ENCODE data around the gene ZNF227.
A peak's percentile ranks its signal among the peaks of the same experiment; 100 is the strongest.
"Not testable (repeated sequence)": the region's sequence is repeated elsewhere in the genome, so short reads cannot be mapped to it uniquely, and the experiment has no call there.

Gene ZNF227

DNA sequence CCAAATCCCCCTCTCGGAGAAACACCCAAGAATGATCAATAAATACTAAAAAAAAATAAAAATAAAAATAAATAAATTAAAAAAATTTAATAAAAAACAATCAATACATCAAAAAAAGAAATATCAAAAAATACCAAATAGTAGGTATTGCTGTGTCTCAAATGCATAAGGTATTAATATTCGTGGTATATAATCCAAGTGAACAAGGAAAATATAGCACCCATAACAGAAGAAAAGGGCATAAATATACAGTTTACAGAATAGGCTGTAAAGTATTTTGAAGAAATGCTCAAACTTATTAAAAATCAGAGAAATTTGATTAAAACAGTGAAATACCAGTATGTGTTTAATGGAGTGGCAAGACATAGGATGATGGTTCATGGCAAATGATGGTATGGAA, 7.6 kb upstream of the ZNF227 start:
- Mint-ChIP-seq H3K27ac (no peak overlapping the region), H3K9me3 (peaks cover 45% of the 10 kb centered on the region), H3K4me3 (no peak overlapping the region), H3K27me3 (ENCODE audit: low read depth) (no peaks in the 10 kb centered on the region), H3K36me3 (ENCODE audit: low read depth) (peaks cover 6% of the 10 kb centered on the region), H3K4me1 (ENCODE audit: low read depth) (peaks cover 10% of the 10 kb centered on the region)
- DNase-seq (ENCODE audit: low spot score) = no peak

DNA sequence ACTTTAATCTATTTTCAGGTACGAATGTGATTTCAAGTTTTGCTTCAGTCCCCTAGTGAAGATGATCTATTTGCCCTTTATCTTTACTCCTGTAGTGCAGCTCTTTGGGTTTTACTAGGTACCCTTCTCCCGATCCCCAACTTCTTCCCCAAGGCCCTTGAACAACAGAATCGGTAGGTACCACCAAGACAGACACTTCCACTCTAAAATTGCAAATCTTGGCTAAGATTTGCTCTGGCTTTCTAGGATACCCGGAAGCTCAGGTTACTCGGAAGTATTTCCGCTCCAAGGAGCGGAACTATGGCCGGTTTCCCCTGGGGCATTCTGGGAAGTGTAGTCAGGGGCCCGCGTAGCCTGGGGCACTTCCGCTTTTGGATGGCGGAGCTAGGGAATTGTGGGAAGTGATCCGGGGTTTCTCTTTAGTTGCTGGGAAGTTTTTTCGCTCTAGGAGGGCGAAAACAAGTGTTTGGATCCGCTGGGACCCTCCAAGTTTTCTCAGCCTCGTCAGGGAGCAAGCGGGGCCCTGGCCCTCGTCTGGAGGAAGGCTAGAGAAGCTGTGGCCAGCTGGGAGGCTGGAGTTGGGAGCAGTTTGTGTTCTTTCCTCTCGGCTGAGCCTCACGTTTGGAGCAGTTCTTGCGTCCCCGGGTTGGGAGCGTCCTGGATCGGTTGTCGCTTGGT, 5.1 kb upstream of the ZNF227 start:
- DNase-seq (ENCODE audit: low spot score) = peak; percentile 79
- Mint-ChIP-seq H3K9me3 (peaks cover 53% of the 10 kb centered on the region), H3K4me3 (peak overlapping the region; percentile 89), H3K27ac (peak overlapping the region; percentile 86), H3K27me3 (ENCODE audit: low read depth) (no peaks in the 10 kb centered on the region), H3K4me1 (ENCODE audit: low read depth) (peaks cover 10% of the 10 kb centered on the region), H3K36me3 (ENCODE audit: low read depth) (peaks cover 6% of the 10 kb centered on the region)

DNA sequence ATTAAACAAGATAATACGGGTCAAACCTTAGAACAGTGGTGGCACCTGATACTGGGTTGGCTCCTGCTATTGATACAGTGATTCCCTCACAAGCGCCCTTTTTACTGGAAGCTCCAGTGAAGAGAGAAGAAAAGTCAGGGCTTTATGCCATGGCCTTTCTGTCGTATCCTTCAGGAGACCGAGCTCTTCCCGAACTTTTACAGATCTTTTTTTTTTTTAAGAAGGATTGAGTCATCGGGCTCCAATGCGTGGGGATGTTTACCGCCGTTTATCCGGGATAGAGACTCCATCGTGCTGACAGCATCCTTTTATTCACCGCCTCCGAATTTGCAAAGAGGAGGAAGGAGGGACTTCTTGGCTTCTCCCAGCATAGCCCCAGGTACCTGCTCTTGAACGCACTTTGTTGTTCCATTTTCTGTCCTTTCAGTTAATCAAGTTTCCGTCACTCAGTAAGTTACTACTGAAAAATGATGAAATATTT, 574 bp downstream of the ZNF227 start:
- Mint-ChIP-seq H3K4me1 (ENCODE audit: low read depth) (peaks cover 12% of the 10 kb centered on the region), H3K27me3 (ENCODE audit: low read depth) (no peaks in the 10 kb centered on the region), H3K36me3 (ENCODE audit: low read depth) (peaks cover 43% of the 10 kb centered on the region), H3K27ac (peak overlapping the region; percentile 91), H3K9me3 (peaks cover 43% of the 10 kb centered on the region), H3K4me3 (peak overlapping the region; percentile 90)
- no peak for DNase-seq (ENCODE audit: low spot score)

DNA sequence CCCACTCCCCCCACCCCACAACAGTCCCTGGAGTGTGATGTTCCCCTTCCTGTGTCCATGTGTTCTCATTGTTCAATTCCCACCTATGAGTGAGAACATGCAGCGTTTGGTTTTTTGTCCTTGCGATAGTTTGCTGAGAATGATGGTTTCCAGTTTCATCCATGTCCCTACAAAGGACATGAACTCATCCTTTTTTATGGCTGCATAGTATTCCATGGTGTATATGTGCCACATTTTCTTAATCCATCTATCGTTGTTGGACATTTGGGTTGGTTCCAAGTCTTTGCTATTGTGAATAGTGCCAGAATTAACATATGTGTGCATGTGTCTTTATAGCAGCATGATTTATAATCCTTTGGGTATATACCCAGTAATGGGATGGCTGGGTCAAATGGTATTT, 7.6 kb downstream of the ZNF227 start:
- H3K27ac Mint-ChIP-seq; DNase-seq (ENCODE audit: low spot score); H3K4me3 Mint-ChIP-seq; H3K27me3 Mint-ChIP-seq (ENCODE audit: low read depth); H3K4me1 Mint-ChIP-seq (ENCODE audit: low read depth): not testable (repeated sequence)
- peaks cover 70% of the 10 kb centered on the region for H3K36me3 Mint-ChIP-seq (ENCODE audit: low read depth)
- peaks cover 41% of the 10 kb centered on the region for H3K9me3 Mint-ChIP-seq

DNA sequence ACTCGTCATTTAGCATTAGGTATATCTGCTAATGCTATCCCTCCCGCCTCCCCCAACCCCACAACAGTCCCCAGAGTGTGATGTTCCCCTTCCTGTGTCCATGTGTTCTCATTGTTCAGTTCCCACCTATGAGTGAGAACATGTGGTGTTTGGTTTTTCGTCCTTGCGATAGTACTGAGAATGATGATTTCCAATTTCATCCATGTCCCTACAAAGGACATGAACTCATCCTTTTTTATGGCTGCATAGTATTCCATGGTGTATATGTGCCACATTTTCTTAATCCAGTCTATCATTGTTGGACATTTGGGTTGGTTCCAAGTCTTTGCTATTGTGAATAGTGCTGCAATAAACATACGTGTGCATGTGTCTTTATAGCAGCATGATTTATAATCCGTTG, 8.4 kb downstream of the ZNF227 start:
- peaks cover 69% of the 10 kb centered on the region for H3K36me3 Mint-ChIP-seq (ENCODE audit: low read depth)
- not testable (repeated sequence) for H3K4me3 Mint-ChIP-seq; H3K4me1 Mint-ChIP-seq (ENCODE audit: low read depth); H3K27ac Mint-ChIP-seq; DNase-seq (ENCODE audit: low spot score); H3K27me3 Mint-ChIP-seq (ENCODE audit: low read depth)
- peaks cover 41% of the 10 kb centered on the region for H3K9me3 Mint-ChIP-seq

DNA sequence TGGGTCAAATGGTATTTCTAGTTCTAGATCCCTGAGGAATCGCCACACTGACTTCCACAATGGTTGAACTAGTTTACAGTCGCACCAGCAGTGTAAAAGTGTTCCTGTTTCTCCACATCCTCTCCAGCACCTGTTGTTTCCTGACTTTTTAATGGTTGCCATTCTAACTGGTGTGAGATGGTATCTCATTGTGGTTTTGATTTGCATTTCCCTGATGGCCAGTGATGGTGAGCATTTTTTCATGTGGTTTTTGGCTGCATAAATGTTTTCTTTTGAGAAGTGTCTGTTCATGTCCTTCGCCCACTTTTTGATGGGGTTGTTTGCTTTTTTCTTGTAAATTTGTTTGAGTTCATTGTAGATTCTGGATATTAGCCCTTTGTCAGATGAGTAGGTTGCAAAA, 9.0 kb downstream of the ZNF227 start:
- DNase-seq (ENCODE audit: low spot score); H3K4me3 Mint-ChIP-seq; H3K4me1 Mint-ChIP-seq (ENCODE audit: low read depth); H3K27me3 Mint-ChIP-seq (ENCODE audit: low read depth); H3K27ac Mint-ChIP-seq: not testable (repeated sequence)
- peaks cover 40% of the 10 kb centered on the region for H3K9me3 Mint-ChIP-seq
- H3K36me3 Mint-ChIP-seq (ENCODE audit: low read depth) = peaks cover 69% of the 10 kb centered on the region

DNA sequence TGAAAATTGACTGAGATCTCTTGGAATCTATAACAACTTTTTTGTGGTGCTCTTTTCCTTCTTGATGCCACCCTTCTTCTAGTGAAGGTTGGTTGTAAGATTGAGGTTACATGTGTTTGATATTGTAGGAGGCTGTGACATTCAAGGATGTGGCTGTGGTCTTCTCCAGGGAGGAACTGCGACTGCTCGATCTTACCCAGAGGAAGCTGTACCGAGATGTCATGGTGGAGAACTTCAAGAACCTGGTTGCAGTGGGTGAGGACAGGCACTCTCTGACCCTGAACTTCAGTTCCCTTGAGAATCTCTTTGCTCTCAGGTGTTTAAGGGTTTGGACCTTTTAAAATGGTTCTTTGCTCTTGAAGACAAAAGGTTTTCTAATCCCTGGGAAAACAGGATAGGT, 16.0 kb downstream of the ZNF227 start:
- Mint-ChIP-seq H3K27me3 (ENCODE audit: low read depth) (no peaks in the 10 kb centered on the region), H3K9me3 (peaks cover 61% of the 10 kb centered on the region), H3K4me3 (no peak overlapping the region), H3K36me3 (ENCODE audit: low read depth) (peaks cover 89% of the 10 kb centered on the region), H3K27ac (no peak overlapping the region), H3K4me1 (ENCODE audit: low read depth) (no peaks in the 10 kb centered on the region)
- no peak for DNase-seq (ENCODE audit: low spot score)

DNA sequence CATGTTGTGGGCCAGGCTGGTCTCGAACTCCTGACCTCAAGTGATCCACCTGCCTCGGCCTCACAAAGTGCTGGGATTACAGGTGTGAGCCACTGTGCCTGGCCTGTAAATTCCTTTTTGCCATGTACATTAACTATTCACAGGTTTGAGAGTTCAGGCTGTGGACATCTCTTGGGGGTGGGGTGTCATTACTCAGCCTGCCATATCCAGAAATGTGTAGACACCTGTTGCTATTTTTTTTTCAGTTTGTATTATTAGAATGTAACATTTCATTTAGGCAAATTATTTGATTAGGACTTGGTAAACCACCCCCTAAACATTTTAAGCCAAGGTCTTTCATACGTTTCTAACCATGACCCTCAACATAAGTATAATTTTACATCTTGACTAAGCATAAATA, 20.5 kb downstream of the ZNF227 start:
- no peak for DNase-seq (ENCODE audit: low spot score)
- Mint-ChIP-seq H3K36me3 (ENCODE audit: low read depth) (peaks cover 92% of the 10 kb centered on the region), H3K9me3 (peaks cover 73% of the 10 kb centered on the region), H3K4me3 (no peak overlapping the region), H3K27ac (no peak overlapping the region), H3K27me3 (ENCODE audit: low read depth) (no peaks in the 10 kb centered on the region), H3K4me1 (ENCODE audit: low read depth) (no peaks in the 10 kb centered on the region)

DNA sequence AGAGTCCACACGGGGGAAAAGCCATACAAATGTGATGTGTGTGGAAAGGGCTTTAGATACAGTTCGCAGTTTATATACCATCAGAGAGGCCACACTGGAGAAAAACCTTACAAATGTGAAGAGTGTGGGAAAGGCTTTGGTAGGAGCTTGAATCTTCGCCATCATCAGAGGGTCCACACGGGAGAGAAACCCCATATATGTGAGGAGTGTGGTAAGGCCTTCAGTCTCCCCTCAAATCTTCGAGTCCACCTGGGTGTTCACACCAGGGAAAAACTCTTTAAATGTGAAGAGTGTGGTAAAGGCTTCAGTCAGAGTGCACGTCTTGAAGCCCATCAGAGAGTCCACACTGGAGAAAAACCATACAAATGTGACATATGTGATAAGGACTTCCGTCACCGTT, 24.1 kb downstream of the ZNF227 start:
- H3K9me3 Mint-ChIP-seq = peaks cover 76% of the 10 kb centered on the region
- peaks cover 66% of the 10 kb centered on the region for H3K36me3 Mint-ChIP-seq (ENCODE audit: low read depth)

DNA sequence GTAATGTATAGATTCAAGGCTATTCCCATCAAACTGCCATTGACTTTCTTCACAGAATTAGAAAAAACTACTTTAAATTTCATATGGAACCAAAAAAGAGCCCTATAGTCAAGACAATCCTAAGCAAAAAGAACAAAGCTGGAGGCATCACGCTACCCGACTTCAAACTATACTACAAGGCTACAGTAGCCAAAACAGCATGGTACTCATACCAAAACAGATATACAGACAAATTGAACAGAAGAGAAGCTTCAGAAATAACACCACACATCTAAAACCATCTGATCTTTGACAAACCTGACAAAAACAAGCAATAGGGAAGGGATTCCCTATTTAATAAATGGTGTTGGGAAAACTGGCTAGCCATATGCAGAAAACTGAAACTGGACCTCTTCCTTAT, 40.0 kb downstream of the ZNF227 start:
- DNase-seq (ENCODE audit: low spot score); H3K4me1 Mint-ChIP-seq (ENCODE audit: low read depth); H3K27me3 Mint-ChIP-seq (ENCODE audit: low read depth); H3K4me3 Mint-ChIP-seq; H3K36me3 Mint-ChIP-seq (ENCODE audit: low read depth); H3K27ac Mint-ChIP-seq: not testable (repeated sequence)
- peaks cover 94% of the 10 kb centered on the region for H3K9me3 Mint-ChIP-seq

More for the DNA sequence above, 24.1 kb downstream of the ZNF227 start:
- no peaks in the 10 kb centered on the region for H3K4me1 Mint-ChIP-seq (ENCODE audit: low read depth)
- H3K27ac Mint-ChIP-seq = no peak overlapping the region
- DNase-seq (ENCODE audit: low spot score) = no peak
- H3K27me3 Mint-ChIP-seq (ENCODE audit: low read depth) = no peaks in the 10 kb centered on the region
- H3K4me3 Mint-ChIP-seq = no peak overlapping the region

DNA sequence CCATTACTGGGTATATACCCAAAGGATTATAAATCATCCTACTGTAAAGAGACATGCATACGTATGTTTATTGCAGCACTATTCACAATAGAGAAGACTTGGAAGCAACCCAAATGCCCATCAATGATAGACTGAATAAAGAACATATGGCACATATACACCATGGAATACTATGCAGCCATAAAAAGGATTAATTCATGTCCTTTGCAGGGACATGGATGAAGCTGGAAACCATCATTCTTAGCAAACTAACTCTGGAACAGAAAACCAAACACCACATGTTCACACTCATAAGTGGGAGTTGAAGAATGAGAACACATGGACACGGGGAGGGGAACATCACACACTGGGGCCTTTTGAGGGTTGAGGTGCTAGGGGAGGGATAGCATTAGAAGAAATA, 41.1 kb downstream of the ZNF227 start:
- H3K4me3 Mint-ChIP-seq; H3K4me1 Mint-ChIP-seq (ENCODE audit: low read depth); H3K27me3 Mint-ChIP-seq (ENCODE audit: low read depth); DNase-seq (ENCODE audit: low spot score); H3K27ac Mint-ChIP-seq; H3K36me3 Mint-ChIP-seq (ENCODE audit: low read depth): not testable (repeated sequence)
- peaks cover 96% of the 10 kb centered on the region for H3K9me3 Mint-ChIP-seq

DNA sequence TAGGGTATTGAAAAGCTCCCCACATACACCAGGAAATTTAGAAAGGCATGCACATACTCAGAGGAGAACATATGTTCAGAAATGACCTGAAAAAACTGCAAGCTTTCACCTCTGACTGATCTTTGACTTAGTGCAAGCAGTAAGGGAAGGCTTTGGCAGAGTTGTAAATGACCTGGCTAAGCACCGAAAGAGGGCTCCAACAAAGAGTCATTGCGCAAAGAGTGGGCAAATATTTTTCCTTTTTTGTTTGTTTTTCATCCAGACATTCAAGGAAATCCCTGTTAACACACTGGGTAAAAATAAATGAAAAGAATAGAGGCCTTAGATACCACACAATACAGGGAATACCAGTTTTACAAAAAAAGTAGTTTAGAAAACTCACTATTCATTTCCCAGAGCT, 42.2 kb downstream of the ZNF227 start:
- DNase-seq (ENCODE audit: low spot score) = no peak
- Mint-ChIP-seq H3K4me3 (no peak overlapping the region), H3K4me1 (ENCODE audit: low read depth) (no peaks in the 10 kb centered on the region), H3K27ac (no peak overlapping the region), H3K27me3 (ENCODE audit: low read depth) (no peaks in the 10 kb centered on the region), H3K9me3 (peaks cover 94% of the 10 kb centered on the region), H3K36me3 (ENCODE audit: low read depth) (peaks cover 2% of the 10 kb centered on the region)

DNA sequence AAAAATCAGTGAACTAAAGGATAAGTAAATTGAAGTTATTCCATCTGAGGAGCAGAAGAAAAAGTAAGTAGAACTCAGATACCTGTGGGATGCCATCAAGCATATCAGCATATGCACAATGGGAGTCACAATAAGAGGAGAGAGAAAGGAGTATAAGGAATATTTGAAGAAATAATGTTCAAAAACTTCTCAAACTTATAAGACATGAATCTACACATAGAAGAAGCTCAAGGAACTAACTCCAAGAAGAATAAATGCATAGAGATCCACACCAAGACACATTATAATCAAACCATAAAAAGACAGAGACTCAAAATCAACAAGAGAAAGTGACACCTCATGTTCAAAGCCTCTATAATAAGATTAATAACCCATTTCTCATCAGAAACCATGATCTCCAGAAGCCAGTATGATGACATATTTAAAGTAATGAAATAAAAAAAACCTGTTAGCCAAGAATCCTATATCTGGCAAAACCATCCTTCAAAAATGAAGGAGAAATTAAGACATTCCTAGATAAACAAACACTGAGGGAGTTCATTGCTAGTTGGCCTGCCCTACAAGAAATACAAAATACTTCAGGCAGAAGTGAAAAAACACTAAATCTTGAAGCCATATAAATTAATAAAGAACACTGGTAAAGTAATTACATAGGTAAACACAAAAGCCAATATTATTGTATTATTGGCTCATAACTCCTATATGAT, 43.5 kb downstream of the ZNF227 start:
- peaks cover 2% of the 10 kb centered on the region for H3K36me3 Mint-ChIP-seq (ENCODE audit: low read depth)
- no peak for DNase-seq (ENCODE audit: low spot score)
- H3K27ac Mint-ChIP-seq = no peak overlapping the region
- no peaks in the 10 kb centered on the region for H3K4me1 Mint-ChIP-seq (ENCODE audit: low read depth)
- H3K4me3 Mint-ChIP-seq = no peak overlapping the region
- peaks cover 92% of the 10 kb centered on the region for H3K9me3 Mint-ChIP-seq
- H3K27me3 Mint-ChIP-seq (ENCODE audit: low read depth) = no peaks in the 10 kb centered on the region

DNA sequence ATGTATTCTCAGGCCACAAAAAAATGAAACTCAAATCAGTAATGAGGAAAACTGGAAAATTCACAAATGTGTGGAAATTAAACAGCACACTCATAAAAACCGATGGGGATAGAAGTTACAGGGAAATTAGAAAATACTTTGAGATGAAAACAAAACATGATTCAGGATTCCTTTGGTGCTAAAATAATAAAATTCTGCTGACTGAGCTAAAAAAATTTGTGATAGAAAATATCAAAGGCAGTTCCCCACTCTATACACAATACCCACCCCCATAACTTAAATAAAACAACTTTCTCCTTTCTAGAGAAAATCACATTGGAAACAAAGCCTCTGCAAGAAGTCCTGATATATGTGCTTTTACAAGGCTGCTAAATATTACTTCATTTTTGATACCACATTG, 45.8 kb downstream of the ZNF227 start:
- no peak overlapping the region for H3K27ac Mint-ChIP-seq
- no peaks in the 10 kb centered on the region for H3K36me3 Mint-ChIP-seq (ENCODE audit: low read depth)
- H3K4me3 Mint-ChIP-seq = no peak overlapping the region
- H3K4me1 Mint-ChIP-seq (ENCODE audit: low read depth) = no peaks in the 10 kb centered on the region
- no peak for DNase-seq (ENCODE audit: low spot score)
- peaks cover 82% of the 10 kb centered on the region for H3K9me3 Mint-ChIP-seq
- H3K27me3 Mint-ChIP-seq (ENCODE audit: low read depth) = no peaks in the 10 kb centered on the region
